GM18858 (cell line): ENCODE results near the gene CRMP1.

ENCODE experiments used
- ATAC-seq: cut with Tn5 transposase; IDR thresholded peaks from one replicate; pipeline ENCODE4 v1.9.1; 2021; ENCODE audit not compliant: unreplicated experiment

The CRMP1 gene

GRCh38 chr4:5890063-5890727, 2.7 kb downstream of the CRMP1 start:
- ATAC-seq, result no peak

GRCh38 chr4:5889002-5889696, 3.7 kb downstream of the CRMP1 start:
- ATAC-seq, result no peak

GRCh38 chr4:5888222-5889001, 4.5 kb downstream of the CRMP1 start:
- no peak for ATAC-seq

GRCh38 chr4:5887361-5888221, 5.3 kb downstream of the CRMP1 start:
- ATAC-seq, result no peak

GRCh38 chr4:5887011-5887360, 5.9 kb downstream of the CRMP1 start:
- ATAC-seq, result no peak

GRCh38 chr4:5885733-5886132, 7.2 kb downstream of the CRMP1 start:
- ATAC-seq, result no peak

GRCh38 chr4:5884796-5885195, 8.1 kb downstream of the CRMP1 start:
- no peak for ATAC-seq

GRCh38 chr4:5883916-5884315, 9.0 kb downstream of the CRMP1 start:
- ATAC-seq, result no peak

- no peak for ATAC-seq
These were observed 9.9 kb downstream of the CRMP1 start for GRCh38 chr4:5882947-5883346.

- no peak for ATAC-seq
These were observed 11.5 kb downstream of the CRMP1 start for GRCh38 chr4:5881340-5881739.

- ATAC-seq, result no peak
These were observed 14.5 kb downstream of the CRMP1 start for GRCh38 chr4:5878359-5878758.

GRCh38 chr4:5877392-5877791, 15.5 kb downstream of the CRMP1 start:
- no peak for ATAC-seq

GRCh38 chr4:5874811-5875449, 18.0 kb downstream of the CRMP1 start:
- ATAC-seq, result no peak

GRCh38 chr4:5870701-5871100, 22.2 kb downstream of the CRMP1 start:
- ATAC-seq, result no peak

- no peak for ATAC-seq
These were observed 22.8 kb downstream of the CRMP1 start for GRCh38 chr4:5869966-5870619.

- no peak for ATAC-seq
These were observed 25.0 kb downstream of the CRMP1 start for GRCh38 chr4:5867866-5868265.

GRCh38 chr4:5866841-5867813, 25.8 kb downstream of the CRMP1 start:
- ATAC-seq, result no peak

GRCh38 chr4:5865896-5866599, 26.8 kb downstream of the CRMP1 start:
- ATAC-seq, result no peak
